Gastrocnemius medialis (tissue), 4 donors: ENCODE results near the gene GPR132.

Experiments
- CTCF ChIP-seq, 5 experiments: fragments of 450-650 bp in 3 of 5; fragments of 200-600 bp in 2 of 5; sonication (generic) in 2 of 5; IDR thresholded peaks in 4 of 5; conservative IDR thresholded peaks in 1 of 5; 1 replicate in 4 of 5; 2 replicates in 1 of 5; pipeline ENCODE4 v1.5.1; 2016 to 2019; ENCODE audit warnings: antibody characterized with exemption in 5 of 5, mild to moderate bottlenecking in 3 of 5, moderate library complexity in 3 of 5
- POLR2A ChIP-seq, 2 donors: fragments of 450-650 bp; IDR thresholded peaks; one replicate each; pipeline ENCODE4 v1.6.1; 2017; ENCODE audit warnings: antibody characterized with exemption in 2 of 2, mild to moderate bottlenecking in 2 of 2, moderate library complexity in 2 of 2

GRCh38 chr14:105030836-105031396 lies 34.3 kb downstream of the GPR132 start:
- TF ChIP-seq CTCF (IDR thresholded peaks at IDR 0.05 in 4 of 5, conservative IDR thresholded peaks at IDR 0.05 in 1 of 5) (no peak), POLR2A (IDR thresholded peaks at IDR 0.05) (no peak)
